Keratinocyte (primary cell): ENCODE data around the gene ABHD16A.

Experiments
- EZH2 ChIP-seq: IDR thresholded peaks from one replicate; pipeline ENCODE4 v1.6.1; 2012; ENCODE audit warnings: inconsistent platforms, mild to moderate bottlenecking, low read length, moderate library complexity
- TF ChIP-seq, protein P1 (sequence below), 3 experiments: IDR thresholded peaks in 1 of 3; conservative IDR thresholded peaks in 1 of 3; optimal IDR thresholded peaks in 1 of 3; 2 replicates in 2 of 3; 3 replicates in 1 of 3; pipeline versions ENCODE3 to v1.5.1; 2011; ENCODE audit warnings: low read length in 3 of 3, mild to moderate bottlenecking in 3 of 3, moderate library complexity in 2 of 3, control low read depth in 1 of 3, inconsistent platforms in 1 of 3; ENCODE audit not compliant: insufficient read depth in 2 of 3; ENCODE audit errors: extremely low read depth in 1 of 3

DNA sequence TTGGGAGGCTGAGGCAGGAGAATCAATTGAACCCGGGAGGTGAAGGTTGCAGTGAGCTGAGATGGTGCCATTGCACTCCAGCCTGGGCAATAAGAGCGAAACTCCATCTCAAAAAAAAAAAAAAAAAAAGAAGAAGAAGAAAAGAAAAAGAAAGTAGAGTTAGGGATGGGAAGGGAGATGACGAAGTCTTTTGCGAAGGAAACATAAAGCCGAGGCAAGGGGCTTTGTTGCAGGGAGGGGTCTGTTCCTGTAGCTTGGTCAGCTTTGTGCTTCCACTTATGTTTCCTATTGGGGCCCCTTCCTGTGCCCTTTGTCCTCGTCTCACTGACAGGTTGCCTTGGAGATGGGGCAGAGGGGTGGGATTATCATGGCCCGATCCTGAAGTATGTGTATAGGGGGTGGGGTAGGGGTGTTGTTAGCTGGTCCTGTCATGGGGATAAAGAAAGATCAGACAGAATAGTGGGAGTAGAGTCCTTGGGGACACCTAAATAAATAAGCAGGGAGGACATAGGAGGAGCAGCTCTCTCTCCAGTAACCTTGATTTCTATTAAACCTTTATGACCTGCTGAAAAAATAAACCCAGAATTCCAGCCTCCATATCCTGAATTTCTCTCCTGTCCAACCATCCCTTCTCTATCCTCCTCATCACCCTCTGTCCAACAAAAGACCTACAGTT is 34.3 kb upstream of the ABHD16A start:
- TF ChIP-seq, protein P1, sequence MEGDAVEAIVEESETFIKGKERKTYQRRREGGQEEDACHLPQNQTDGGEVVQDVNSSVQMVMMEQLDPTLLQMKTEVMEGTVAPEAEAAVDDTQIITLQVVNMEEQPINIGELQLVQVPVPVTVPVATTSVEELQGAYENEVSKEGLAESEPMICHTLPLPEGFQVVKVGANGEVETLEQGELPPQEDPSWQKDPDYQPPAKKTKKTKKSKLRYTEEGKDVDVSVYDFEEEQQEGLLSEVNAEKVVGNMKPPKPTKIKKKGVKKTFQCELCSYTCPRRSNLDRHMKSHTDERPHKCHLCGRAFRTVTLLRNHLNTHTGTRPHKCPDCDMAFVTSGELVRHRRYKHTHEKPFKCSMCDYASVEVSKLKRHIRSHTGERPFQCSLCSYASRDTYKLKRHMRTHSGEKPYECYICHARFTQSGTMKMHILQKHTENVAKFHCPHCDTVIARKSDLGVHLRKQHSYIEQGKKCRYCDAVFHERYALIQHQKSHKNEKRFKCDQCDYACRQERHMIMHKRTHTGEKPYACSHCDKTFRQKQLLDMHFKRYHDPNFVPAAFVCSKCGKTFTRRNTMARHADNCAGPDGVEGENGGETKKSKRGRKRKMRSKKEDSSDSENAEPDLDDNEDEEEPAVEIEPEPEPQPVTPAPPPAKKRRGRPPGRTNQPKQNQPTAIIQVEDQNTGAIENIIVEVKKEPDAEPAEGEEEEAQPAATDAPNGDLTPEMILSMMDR (optimal IDR thresholded peaks at IDR 0.05 in 1 of 3, IDR thresholded peaks at IDR 0.05 in 1 of 3, conservative IDR thresholded peaks at IDR 0.05 in 1 of 3; ENCODE audit: extremely low read depth in 1 of 3, insufficient read depth in 2 of 3, low read length in 3 of 3): no peak
- no peak for TF ChIP-seq EZH2
